Esophagus squamous epithelium (tissue), 5 donors: ENCODE results near the gene CIRBP. TPM values are rescaled to one million over a fixed set of nuclear protein-coding genes. Genes with fewer than 3 reads are reported as not detected.
"Not testable (repeated sequence)": the region's sequence is repeated elsewhere in the genome, so short reads cannot be mapped to it uniquely, and the experiment has no call there.

Experiments
- DNase-seq: peaks from one replicate; lab custom pipeline; 2025; lab: John Stamatoyannopoulos, UW
- H3K27ac ChIP-seq, 4 donors: fragments of 200-600 bp; sonication (generic); one replicate each; pipeline ENCODE4 v1.5.1; 2016 to 2019; ENCODE audit warnings: mild to moderate bottlenecking in 1 of 4
- H3K27me3 ChIP-seq, 4 donors: fragments of 200-600 bp; sonication (generic); 1 replicate in 3 of 4; 2 replicates in 1 of 4; pipeline versions ENCODE4 v1.5.1 to v1.6.0; 2017 to 2021; ENCODE audit warnings: antibody characterized with exemption in 1 of 4
- H3K36me3 ChIP-seq, 3 donors: fragments of 200-600 bp; sonication (generic); one replicate each; pipeline ENCODE4 v1.5.1; 2016 to 2019
- H3K4me1 ChIP-seq, 3 donors: fragments of 200-600 bp; sonication (generic); one replicate each; pipeline ENCODE4 v1.5.1; 2017 to 2019
- H3K4me3 ChIP-seq, 4 donors: fragments of 200-600 bp; sonication (generic); 1 replicate in 3 of 4; 2 replicates in 1 of 4; pipeline ENCODE4 v1.5.1; 2016 to 2019; ENCODE audit warnings: mild to moderate bottlenecking in 2 of 4, moderate library complexity in 1 of 4
- H3K9me3 ChIP-seq, 3 donors: fragments of 200-600 bp; sonication (generic); one replicate each; pipeline ENCODE4 v1.5.1; 2016 to 2019
- CTCF ChIP-seq, 6 experiments: fragments of 450-650 bp in 4 of 6; fragments of 200-600 bp in 2 of 6; sonication (generic) in 2 of 6; IDR thresholded peaks; one replicate each; pipeline ENCODE4 v1.5.1; 2016 to 2019; ENCODE audit warnings: antibody characterized with exemption in 6 of 6, mild to moderate bottlenecking in 4 of 6, moderate library complexity in 4 of 6
- POLR2A ChIP-seq, 4 donors: fragments of 450-650 bp; IDR thresholded peaks; one replicate each; pipeline ENCODE4 v1.6.1; 2017; ENCODE audit warnings: antibody characterized with exemption in 4 of 4, mild to moderate bottlenecking in 4 of 4, moderate library complexity in 3 of 4
- WGBS, 2 donors: methylation state at CpG; one replicate each; pipeline ENCODE4 v1.1.5; 2018; 5-methylcytosine and 5-hydroxymethylcytosine counted together
- intact Hi-C: fragments of 100-400 bp; cut with DNase I; formaldehyde crosslinking; loops from one replicate; pipeline ENCODE4 v1.15.0; 2022
- total RNA-seq, 4 donors: library from RNA; depleted of rRNA; stranded (reverse); fragments of >200 nt; gene quantifications; one replicate each; pipeline ENCODE4 v1.1.0, GENCODE V29; 2016
- donor health status: DM: yes; HTN: yes; CAD: no.

CIRBP gene
- total RNA-seq, 4 donors from 2014 or later = 116 to 415 (median 238) TPM

GRCh38 chr19:1302533-1303239 is 33.6 kb downstream of the CIRBP start:
- Histone ChIP-seq H3K27ac (no peak overlapping the region), H3K4me3 (no peak overlapping the region), H3K27me3 (peaks cover 0 to 11% (median 0%) of the 10 kb centered on the region in 4 donors), H3K36me3 (no peaks in the 10 kb centered on the region), H3K4me1 (no peaks in the 10 kb centered on the region), H3K9me3 (no peaks in the 10 kb centered on the region)
- intact Hi-C loops = no loop called here
- no peak for DNase-seq
- TF ChIP-seq CTCF (IDR thresholded peaks at IDR 0.05) (no peak), POLR2A (IDR thresholded peaks at IDR 0.05) (no peak)
- WGBS, 2 donors = 57 to 78% methylated on average over 7 to 11 of the region's 36 CpGs

- 76 to 88% methylated on average over 12 of the region's 28 CpGs for WGBS, 2 donors
- H3K27me3 ChIP-seq = peaks cover 0 to 13% (median 0%) of the 10 kb centered on the region in 4 donors
- H3K9me3 ChIP-seq = no peaks in the 10 kb centered on the region
- TF ChIP-seq CTCF (IDR thresholded peaks at IDR 0.05) (no peak), POLR2A (IDR thresholded peaks at IDR 0.05) (no peak)
- no peak for DNase-seq
- no peak overlapping the region for H3K4me3 ChIP-seq
- H3K36me3 ChIP-seq = no peaks in the 10 kb centered on the region
- intact Hi-C loops = no loop called here
- no peak overlapping the region for H3K27ac ChIP-seq
- no peaks in the 10 kb centered on the region for H3K4me1 ChIP-seq
Measured at GRCh38 chr19:1304197-1304924, 35.2 kb downstream of the CIRBP start.

- DNase-seq, intact Hi-C loops, H3K36me3 ChIP-seq, H3K4me1 ChIP-seq, H3K9me3 ChIP-seq, H3K4me3 ChIP-seq, H3K27ac ChIP-seq: not testable (repeated sequence)
- H3K27me3 ChIP-seq = peaks cover 0 to 15% (median 0%) of the 10 kb centered on the region in 4 donors
- WGBS, 2 donors = 73 to 82% methylated on average over 8 to 9 of the region's 9 CpGs
Measured at GRCh38 chr19:1305354-1305753, 36.2 kb downstream of the CIRBP start.

- 96 to 97% methylated on average over 6 to 12 of the region's 38 CpGs for WGBS, 2 donors
- H3K27me3 ChIP-seq = peaks cover 0 to 35% (median 0%) of the 10 kb centered on the region in 4 donors
- no peaks in the 10 kb centered on the region for H3K36me3 ChIP-seq
- H3K27ac ChIP-seq = no peak overlapping the region
- no peaks in the 10 kb centered on the region for H3K4me1 ChIP-seq
- H3K4me3 ChIP-seq = no peak overlapping the region
- intact Hi-C loops = no loop called here
- H3K9me3 ChIP-seq = no peaks in the 10 kb centered on the region
- TF ChIP-seq POLR2A (IDR thresholded peaks at IDR 0.05) = no peak
- no peak for TF ChIP-seq CTCF (IDR thresholded peaks at IDR 0.05)
- DNase-seq = no peak
Measured at GRCh38 chr19:1307320-1307719, 38.2 kb downstream of the CIRBP start.

GRCh38 chr19:1307755-1308303 is 38.7 kb downstream of the CIRBP start:
- Histone ChIP-seq H3K9me3 (no peaks in the 10 kb centered on the region), H3K27ac (no peak overlapping the region), H3K36me3 (no peaks in the 10 kb centered on the region), H3K4me1 (no peaks in the 10 kb centered on the region), H3K27me3 (peaks cover 0 to 40% (median 0%) of the 10 kb centered on the region in 4 donors), H3K4me3 (no peak overlapping the region)
- no peak for TF ChIP-seq POLR2A (IDR thresholded peaks at IDR 0.05)
- no peak for TF ChIP-seq CTCF (IDR thresholded peaks at IDR 0.05)
- DNase-seq = no peak
- intact Hi-C loops = no loop called here
- WGBS, 2 donors = 93% methylated on average over 2 of the region's 20 CpGs
